ENCODE measurements around the gene BMP3. TPM values are rescaled to one million over a fixed set of nuclear protein-coding genes. Genes with fewer than 3 reads are reported as not detected.

Gene BMP3
- total RNA-seq, 1 donor from 2014 or later = not detected

DNA sequence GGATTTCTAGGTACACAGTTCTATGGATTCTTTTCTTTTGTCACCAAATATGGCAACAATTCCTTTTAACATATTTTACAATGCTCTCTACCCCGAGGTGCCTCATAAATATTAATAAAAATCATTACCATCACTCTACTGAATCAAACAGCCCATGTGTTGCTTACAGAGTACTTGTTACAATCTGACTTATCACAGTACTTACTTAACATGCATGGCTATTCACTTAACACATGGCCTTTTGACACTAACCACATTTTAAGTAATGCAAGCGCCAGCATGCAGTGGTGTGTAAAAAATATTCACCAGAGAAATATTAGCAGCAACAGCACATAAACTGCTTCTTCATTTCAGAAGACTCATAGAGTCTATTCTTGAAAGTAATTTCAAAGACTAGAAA, 64.9 kb downstream of the BMP3 start:
- H3K4me1 Mint-ChIP-seq (ENCODE audit: unreplicated experiment) = no peaks in the 10 kb centered on the region

DNA sequence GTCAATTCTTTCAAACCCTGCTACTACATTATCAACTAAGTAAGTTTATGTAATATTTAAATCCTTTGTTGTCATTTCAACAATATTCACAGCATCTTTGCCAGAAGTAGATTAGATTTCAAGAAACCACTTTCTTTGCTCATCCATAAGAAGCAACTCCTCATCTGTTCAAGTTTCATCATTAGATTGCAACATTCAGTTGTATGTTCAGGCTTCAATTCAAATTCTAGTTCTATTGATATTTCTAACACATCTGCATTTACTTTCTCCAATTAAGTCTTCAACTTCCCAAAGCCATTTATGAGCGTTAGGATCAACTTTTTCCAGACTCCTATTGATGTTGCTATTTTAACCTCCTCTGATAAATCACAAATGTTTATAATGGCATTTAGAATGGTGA, 66.1 kb downstream of the BMP3 start:
- Mint-ChIP-seq H3K9me3 (ENCODE audit: unreplicated experiment) (no peaks in the 10 kb centered on the region), H3K4me3 (ENCODE audit: unreplicated experiment) (no peak overlapping the region), H3K4me1 (ENCODE audit: unreplicated experiment) (no peaks in the 10 kb centered on the region), H3K27me3 (ENCODE audit: unreplicated experiment) (no peaks in the 10 kb centered on the region), H3K27ac (ENCODE audit: unreplicated experiment) (no peak overlapping the region), H3K36me3 (ENCODE audit: low read depth, unreplicated experiment) (no peaks in the 10 kb centered on the region)
- no peak for DNase-seq (ENCODE audit: low spot score)
- TF ChIP-seq, protein P1, sequence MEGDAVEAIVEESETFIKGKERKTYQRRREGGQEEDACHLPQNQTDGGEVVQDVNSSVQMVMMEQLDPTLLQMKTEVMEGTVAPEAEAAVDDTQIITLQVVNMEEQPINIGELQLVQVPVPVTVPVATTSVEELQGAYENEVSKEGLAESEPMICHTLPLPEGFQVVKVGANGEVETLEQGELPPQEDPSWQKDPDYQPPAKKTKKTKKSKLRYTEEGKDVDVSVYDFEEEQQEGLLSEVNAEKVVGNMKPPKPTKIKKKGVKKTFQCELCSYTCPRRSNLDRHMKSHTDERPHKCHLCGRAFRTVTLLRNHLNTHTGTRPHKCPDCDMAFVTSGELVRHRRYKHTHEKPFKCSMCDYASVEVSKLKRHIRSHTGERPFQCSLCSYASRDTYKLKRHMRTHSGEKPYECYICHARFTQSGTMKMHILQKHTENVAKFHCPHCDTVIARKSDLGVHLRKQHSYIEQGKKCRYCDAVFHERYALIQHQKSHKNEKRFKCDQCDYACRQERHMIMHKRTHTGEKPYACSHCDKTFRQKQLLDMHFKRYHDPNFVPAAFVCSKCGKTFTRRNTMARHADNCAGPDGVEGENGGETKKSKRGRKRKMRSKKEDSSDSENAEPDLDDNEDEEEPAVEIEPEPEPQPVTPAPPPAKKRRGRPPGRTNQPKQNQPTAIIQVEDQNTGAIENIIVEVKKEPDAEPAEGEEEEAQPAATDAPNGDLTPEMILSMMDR (IDR thresholded peaks at IDR 0.05; ENCODE audit: unreplicated experiment) = no peak

More for the DNA sequence above, 64.9 kb downstream of the BMP3 start:
- DNase-seq (ENCODE audit: low spot score) = no peak
- H3K27me3 Mint-ChIP-seq (ENCODE audit: unreplicated experiment) = no peaks in the 10 kb centered on the region
- no peaks in the 10 kb centered on the region for H3K9me3 Mint-ChIP-seq (ENCODE audit: unreplicated experiment)
- H3K4me3 Mint-ChIP-seq (ENCODE audit: unreplicated experiment) = no peak overlapping the region
- TF ChIP-seq, protein P1 (IDR thresholded peaks at IDR 0.05; ENCODE audit: unreplicated experiment) = no peak
- H3K36me3 Mint-ChIP-seq (ENCODE audit: low read depth, unreplicated experiment) = no peaks in the 10 kb centered on the region
- H3K27ac Mint-ChIP-seq (ENCODE audit: unreplicated experiment) = no peak overlapping the region

DNA sequence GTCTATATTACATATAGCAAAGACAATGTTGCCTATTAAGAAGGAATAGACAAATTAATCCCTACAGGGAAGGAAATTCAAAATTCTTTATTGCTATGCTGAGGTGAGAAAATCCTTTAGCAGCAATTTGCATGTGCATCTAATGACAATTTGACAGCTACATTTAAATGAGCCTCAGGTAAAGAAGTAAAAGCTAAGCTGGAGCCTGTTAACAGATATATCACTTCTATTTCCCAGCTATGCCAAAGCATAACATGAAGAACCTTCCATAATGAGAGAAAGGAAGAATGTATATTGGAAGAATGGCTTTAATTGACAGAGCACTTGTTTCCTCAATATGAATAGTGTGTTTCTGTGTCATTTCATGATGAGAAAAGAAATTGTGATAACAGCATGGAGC, 71.6 kb downstream of the BMP3 start:
- Mint-ChIP-seq H3K36me3 (ENCODE audit: low read depth, unreplicated experiment) (no peaks in the 10 kb centered on the region), H3K4me3 (ENCODE audit: unreplicated experiment) (no peak overlapping the region), H3K4me1 (ENCODE audit: unreplicated experiment) (no peaks in the 10 kb centered on the region), H3K27ac (ENCODE audit: unreplicated experiment) (no peak overlapping the region), H3K27me3 (ENCODE audit: unreplicated experiment) (peaks cover 2% of the 10 kb centered on the region), H3K9me3 (ENCODE audit: unreplicated experiment) (no peaks in the 10 kb centered on the region)
- no peak for DNase-seq (ENCODE audit: low spot score)
- TF ChIP-seq, protein P1 (IDR thresholded peaks at IDR 0.05; ENCODE audit: unreplicated experiment) = no peak

DNA sequence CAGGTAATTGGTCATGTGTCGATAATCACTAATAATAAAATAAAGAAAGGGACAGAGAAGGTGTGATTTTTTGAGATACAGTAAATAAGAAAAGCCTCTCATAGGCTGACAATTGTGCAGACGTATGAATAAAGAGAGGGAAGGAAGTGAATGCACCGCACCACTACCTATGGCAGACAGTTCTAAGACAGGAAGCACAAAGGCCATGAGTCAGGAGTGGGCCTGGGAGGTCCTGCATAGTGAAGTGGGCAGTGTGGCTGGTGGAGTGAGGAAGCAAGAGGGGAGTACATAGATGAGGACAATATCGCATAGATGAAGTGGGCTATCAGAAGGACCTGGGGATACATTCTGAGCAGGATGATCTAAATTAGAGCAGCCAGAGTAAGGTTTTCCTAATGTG, 75.6 kb downstream of the BMP3 start:
- DNase-seq (ENCODE audit: low spot score) = no peak
- Mint-ChIP-seq H3K36me3 (ENCODE audit: low read depth, unreplicated experiment) (no peaks in the 10 kb centered on the region), H3K27me3 (ENCODE audit: unreplicated experiment) (peaks cover 2% of the 10 kb centered on the region), H3K4me3 (ENCODE audit: unreplicated experiment) (no peak overlapping the region), H3K27ac (ENCODE audit: unreplicated experiment) (no peak overlapping the region), H3K9me3 (ENCODE audit: unreplicated experiment) (no peaks in the 10 kb centered on the region), H3K4me1 (ENCODE audit: unreplicated experiment) (no peaks in the 10 kb centered on the region)
- TF ChIP-seq, protein P1 (IDR thresholded peaks at IDR 0.05; ENCODE audit: unreplicated experiment) = no peak

Other genes with a start within 250 kb of the BMP3 start
- gene PRKG2, start 184.5 kb downstream of the BMP3 start, total RNA-seq (ENCODE audit: unreplicated experiment) = 0.72 TPM